K562 (cell line): ENCODE results near the gene AZGP1.
A peak's percentile ranks its signal among the peaks of the same experiment; 100 is the strongest.

ENCODE experiments used
- JUN ChIP-seq, 2 experiments: sonication (generic) in 1 of 2; formaldehyde crosslinking in 1 of 2; IDR thresholded peaks; 2 replicates each; pipeline versions ENCODE4 v1.6.1 to v1.8.0; 2012 to 2022; ENCODE audit warnings: borderline replicate concordance in 2 of 2, mild to moderate bottlenecking in 2 of 2, improper control_type of control experiment in 1 of 2, low read depth in 1 of 2, low read length in 1 of 2, missing genetic modification reagents in 1 of 2
- TF ChIP-seq, protein P1 (sequence below), 3 experiments: IDR thresholded peaks in 2 of 3; conservative IDR thresholded peaks in 1 of 3; 2 replicates each; pipeline ENCODE4 v1.5.1; 2011 to 2012; ENCODE audit warnings: low read length in 3 of 3, mild to moderate bottlenecking in 3 of 3, control low read depth in 2 of 3, improper control_type of control experiment in 1 of 3, inconsistent platforms in 1 of 3, low read depth in 1 of 3, mixed read lengths in 1 of 3, moderate library complexity in 1 of 3; ENCODE audit not compliant: insufficient read depth in 2 of 3

DNA sequence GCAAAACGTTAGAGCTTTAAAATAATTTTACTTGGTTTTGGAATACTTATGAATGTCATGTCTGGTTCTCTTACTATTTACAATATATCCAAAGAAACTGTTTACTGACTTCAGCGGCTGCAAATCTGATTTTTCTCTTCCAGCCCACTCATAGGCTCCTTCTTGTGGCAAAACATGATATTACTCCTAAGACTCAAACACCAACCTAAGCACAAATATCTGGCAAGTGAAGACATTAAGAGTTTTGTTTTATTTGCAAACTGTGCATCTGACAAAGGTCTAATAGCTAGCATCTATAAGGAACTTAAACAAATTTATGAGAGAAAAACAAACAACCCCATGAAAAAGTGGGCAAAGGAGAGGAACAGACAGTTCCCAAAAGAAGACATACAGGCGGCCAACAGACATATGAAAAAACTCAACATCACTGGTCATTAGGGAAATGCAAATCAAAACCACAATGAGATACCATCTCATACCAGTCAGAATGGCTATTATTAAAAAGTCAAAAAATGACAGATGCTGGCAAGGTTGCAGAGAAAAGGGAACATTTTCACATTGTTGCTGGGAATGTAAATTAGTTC lies 26.1 kb downstream of the AZGP1 start:
- TF ChIP-seq, protein P1, sequence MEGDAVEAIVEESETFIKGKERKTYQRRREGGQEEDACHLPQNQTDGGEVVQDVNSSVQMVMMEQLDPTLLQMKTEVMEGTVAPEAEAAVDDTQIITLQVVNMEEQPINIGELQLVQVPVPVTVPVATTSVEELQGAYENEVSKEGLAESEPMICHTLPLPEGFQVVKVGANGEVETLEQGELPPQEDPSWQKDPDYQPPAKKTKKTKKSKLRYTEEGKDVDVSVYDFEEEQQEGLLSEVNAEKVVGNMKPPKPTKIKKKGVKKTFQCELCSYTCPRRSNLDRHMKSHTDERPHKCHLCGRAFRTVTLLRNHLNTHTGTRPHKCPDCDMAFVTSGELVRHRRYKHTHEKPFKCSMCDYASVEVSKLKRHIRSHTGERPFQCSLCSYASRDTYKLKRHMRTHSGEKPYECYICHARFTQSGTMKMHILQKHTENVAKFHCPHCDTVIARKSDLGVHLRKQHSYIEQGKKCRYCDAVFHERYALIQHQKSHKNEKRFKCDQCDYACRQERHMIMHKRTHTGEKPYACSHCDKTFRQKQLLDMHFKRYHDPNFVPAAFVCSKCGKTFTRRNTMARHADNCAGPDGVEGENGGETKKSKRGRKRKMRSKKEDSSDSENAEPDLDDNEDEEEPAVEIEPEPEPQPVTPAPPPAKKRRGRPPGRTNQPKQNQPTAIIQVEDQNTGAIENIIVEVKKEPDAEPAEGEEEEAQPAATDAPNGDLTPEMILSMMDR (IDR thresholded peaks at IDR 0.05 in 2 of 3, conservative IDR thresholded peaks at IDR 0.05 in 1 of 3; ENCODE audit: insufficient read depth in 2 of 3, low read depth in 1 of 3, low read length in 3 of 3): peak; percentile 25 to 49 (median 37); a peak in 4 of 6 replicates
- TF ChIP-seq JUN (IDR thresholded peaks at IDR 0.05; ENCODE audit: borderline replicate concordance, low read depth, low read length) (no peak), JUN (CRISPR knock-in tag; IDR thresholded peaks at IDR 0.05; ENCODE audit: borderline replicate concordance) (no peak)
